ENCODE measurements around the gene NCL. TPM values are rescaled to one million over a fixed set of nuclear protein-coding genes. Genes with fewer than 3 reads are reported as not detected.

The NCL gene
- total RNA-seq, 1 experiment from 2014 or later = 608 TPM

DNA sequence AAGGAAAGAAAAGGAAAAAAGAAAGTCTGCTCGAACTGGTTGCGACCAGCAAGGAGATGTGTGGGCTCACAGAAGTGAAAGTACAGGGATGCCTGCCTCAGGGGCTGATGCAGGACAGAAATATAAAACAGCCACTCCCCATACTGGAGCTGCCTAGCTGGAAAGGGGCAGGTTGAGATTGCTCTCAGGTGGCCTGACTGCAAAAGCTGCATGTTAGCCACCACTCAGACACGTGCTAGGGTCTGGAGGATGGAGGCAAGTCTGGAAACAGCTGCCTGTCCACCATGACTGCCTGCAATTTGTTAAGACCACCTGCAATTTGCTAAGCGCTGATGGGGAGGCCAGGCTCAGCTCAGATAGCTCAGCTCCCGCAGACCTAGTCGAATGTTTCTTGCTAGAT lies 50.8 kb downstream of the NCL start:
- Mint-ChIP-seq H3K4me3 (ENCODE audit: unreplicated experiment) (no peak overlapping the region), H3K27me3 (ENCODE audit: insufficient read depth, unreplicated experiment) (no peaks in the 10 kb centered on the region), H3K36me3 (ENCODE audit: insufficient read depth, unreplicated experiment) (no peaks in the 10 kb centered on the region), H3K27ac (ENCODE audit: unreplicated experiment) (peak overlapping the region; percentile 19), H3K4me1 (ENCODE audit: low read depth, unreplicated experiment) (peaks cover 6% of the 10 kb centered on the region), H3K9me3 (ENCODE audit: unreplicated experiment) (no peaks in the 10 kb centered on the region)
- intact Hi-C loops (cut with micrococcal nuclease; ENCODE audit: unreplicated experiment) = loop anchor here (5.0 kb wide), 1 partner anchor 39 kb away; no protein-coding TSS in a partner anchor
- Histone ChIP-seq H3K4me3 (ENCODE audit: low read depth, low read length) (no peak overlapping the region), H3K9me3 (peaks cover 4% of the 10 kb centered on the region; the same call in 1 of the 2 replicates), H3K27me3 (replicated peaks; ENCODE audit: control insufficient read depth, insufficient read depth, low read length) (no peaks in the 10 kb centered on the region), H3K36me3 (ENCODE audit: control insufficient read depth, insufficient read depth, low read length) (no peaks in the 10 kb centered on the region), H3K4me1 (peaks cover 12% of the 10 kb centered on the region)
- ChIA-PET CTCF (interaction anchor here (0.9 to 1.0 kb wide), 2 partner anchors 38 to 51 kb away, joined by 3 read pairs; partner anchors contain the start of gene NCL), POLR2A (no interaction called here)
- TF ChIP-seq, protein P1, sequence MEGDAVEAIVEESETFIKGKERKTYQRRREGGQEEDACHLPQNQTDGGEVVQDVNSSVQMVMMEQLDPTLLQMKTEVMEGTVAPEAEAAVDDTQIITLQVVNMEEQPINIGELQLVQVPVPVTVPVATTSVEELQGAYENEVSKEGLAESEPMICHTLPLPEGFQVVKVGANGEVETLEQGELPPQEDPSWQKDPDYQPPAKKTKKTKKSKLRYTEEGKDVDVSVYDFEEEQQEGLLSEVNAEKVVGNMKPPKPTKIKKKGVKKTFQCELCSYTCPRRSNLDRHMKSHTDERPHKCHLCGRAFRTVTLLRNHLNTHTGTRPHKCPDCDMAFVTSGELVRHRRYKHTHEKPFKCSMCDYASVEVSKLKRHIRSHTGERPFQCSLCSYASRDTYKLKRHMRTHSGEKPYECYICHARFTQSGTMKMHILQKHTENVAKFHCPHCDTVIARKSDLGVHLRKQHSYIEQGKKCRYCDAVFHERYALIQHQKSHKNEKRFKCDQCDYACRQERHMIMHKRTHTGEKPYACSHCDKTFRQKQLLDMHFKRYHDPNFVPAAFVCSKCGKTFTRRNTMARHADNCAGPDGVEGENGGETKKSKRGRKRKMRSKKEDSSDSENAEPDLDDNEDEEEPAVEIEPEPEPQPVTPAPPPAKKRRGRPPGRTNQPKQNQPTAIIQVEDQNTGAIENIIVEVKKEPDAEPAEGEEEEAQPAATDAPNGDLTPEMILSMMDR (IDR thresholded peaks at IDR 0.05; ENCODE audit: insufficient read depth in 1 of 2, low read depth in 1 of 2, low read length in 1 of 2, severe bottlenecking in 1 of 2, unreplicated experiment in 1 of 2) = no peak
- no TSS peak for BruUV-seq (replicated peaks)
- no peak for DNase-seq

DNA sequence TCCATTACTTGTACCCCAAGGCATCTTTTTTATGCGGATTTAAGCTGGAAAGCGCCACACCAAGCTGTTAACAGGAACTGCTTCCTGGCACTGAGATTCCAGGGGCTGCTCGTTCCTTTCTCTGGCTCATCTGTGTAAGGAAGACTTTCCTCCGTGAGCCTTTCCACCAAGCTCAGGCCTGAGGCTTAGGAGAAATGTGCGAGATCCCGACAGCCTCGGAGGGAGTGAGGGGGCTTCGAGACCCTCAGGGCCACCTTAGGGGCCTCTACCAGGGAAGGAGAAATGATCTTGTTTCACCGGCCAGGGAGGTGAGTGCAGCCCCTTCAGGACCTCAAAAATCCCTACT lies 51.7 kb downstream of the NCL start:
- Mint-ChIP-seq H3K27ac (ENCODE audit: unreplicated experiment) (no peak overlapping the region), H3K9me3 (ENCODE audit: unreplicated experiment) (no peaks in the 10 kb centered on the region), H3K4me1 (ENCODE audit: low read depth, unreplicated experiment) (peaks cover 6% of the 10 kb centered on the region), H3K36me3 (ENCODE audit: insufficient read depth, unreplicated experiment) (no peaks in the 10 kb centered on the region), H3K4me3 (ENCODE audit: unreplicated experiment) (no peak overlapping the region), H3K27me3 (ENCODE audit: insufficient read depth, unreplicated experiment) (no peaks in the 10 kb centered on the region)
- no TSS peak for BruUV-seq (replicated peaks)
- Histone ChIP-seq H3K27me3 (replicated peaks; ENCODE audit: control insufficient read depth, insufficient read depth, low read length) (no peaks in the 10 kb centered on the region), H3K4me1 (peaks cover 12% of the 10 kb centered on the region), H3K4me3 (ENCODE audit: low read depth, low read length) (no peak overlapping the region), H3K36me3 (ENCODE audit: control insufficient read depth, insufficient read depth, low read length) (no peaks in the 10 kb centered on the region), H3K9me3 (peaks cover 4% of the 10 kb centered on the region; the same call in 1 of the 2 replicates)
- TF ChIP-seq, protein P1 (IDR thresholded peaks at IDR 0.05; ENCODE audit: insufficient read depth in 1 of 2, low read depth in 1 of 2, low read length in 1 of 2, severe bottlenecking in 1 of 2, unreplicated experiment in 1 of 2) = no peak
- ChIA-PET CTCF (interaction anchor here (0.6 kb wide), 1 partner anchor 155 kb away, joined by 4 read pairs; no protein-coding TSS in a partner anchor), POLR2A (no interaction called here)
- no peak for DNase-seq
- intact Hi-C loops (cut with micrococcal nuclease; ENCODE audit: unreplicated experiment) = loop anchor here (5.0 kb wide), 1 partner anchor 40 kb away; no protein-coding TSS in a partner anchor

DNA sequence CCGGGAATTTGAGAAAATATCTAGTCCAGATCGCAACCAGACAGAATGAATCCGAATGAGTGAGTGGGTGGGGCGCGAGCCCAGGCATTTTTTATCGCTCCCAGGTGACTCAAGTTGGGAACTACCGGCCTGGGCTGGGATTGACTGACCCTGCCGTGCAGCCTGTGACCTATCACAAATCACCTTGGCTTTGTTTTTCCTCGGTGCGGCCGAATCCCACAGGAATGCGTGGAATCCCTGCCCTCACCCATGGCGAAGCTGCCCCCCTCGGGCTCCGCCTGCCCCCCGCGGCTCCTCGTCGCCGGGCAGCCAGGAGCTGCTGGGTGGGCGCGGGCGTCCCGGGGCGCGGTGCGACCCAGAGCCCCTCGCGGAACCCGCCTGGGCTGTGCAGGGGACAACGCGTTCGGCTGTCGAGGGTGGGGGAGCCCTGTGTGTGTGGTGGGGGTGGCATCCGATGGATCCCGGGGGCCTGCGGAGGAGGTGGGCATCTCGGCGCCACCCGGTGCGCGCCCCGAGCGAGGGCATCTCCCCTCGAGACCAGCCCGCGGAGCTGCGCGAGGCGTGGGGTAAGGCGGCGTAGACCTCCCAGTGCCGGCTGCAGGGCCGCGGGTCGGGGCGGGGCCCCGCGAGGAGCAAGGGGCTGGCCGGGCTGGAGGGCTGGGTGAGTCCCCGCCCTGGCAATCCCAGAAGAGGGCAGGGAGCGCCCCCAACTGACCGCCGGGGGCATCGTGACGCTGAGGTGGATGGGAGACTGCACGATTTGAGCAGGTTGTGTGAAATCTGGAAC lies 52.3 kb downstream of the NCL start:
- no peaks in the 10 kb centered on the region for H3K36me3 ChIP-seq (ENCODE audit: control insufficient read depth, insufficient read depth, low read length)
- BruUV-seq (replicated peaks) = no TSS peak
- H3K9me3 ChIP-seq = peaks cover 4% of the 10 kb centered on the region; the same call in 1 of the 2 replicates
- H3K9me3 Mint-ChIP-seq (ENCODE audit: unreplicated experiment) = no peaks in the 10 kb centered on the region
- peaks cover 12% of the 10 kb centered on the region for H3K4me1 ChIP-seq
- intact Hi-C loops (cut with micrococcal nuclease; ENCODE audit: unreplicated experiment) = loop anchor here (5.0 kb wide), 1 partner anchor 40 kb away; no protein-coding TSS in a partner anchor
- no peaks in the 10 kb centered on the region for H3K27me3 Mint-ChIP-seq (ENCODE audit: insufficient read depth, unreplicated experiment)
- ChIA-PET POLR2A (no interaction called here), CTCF (no interaction called here)
- no peaks in the 10 kb centered on the region for H3K36me3 Mint-ChIP-seq (ENCODE audit: insufficient read depth, unreplicated experiment)
- no peaks in the 10 kb centered on the region for H3K27me3 ChIP-seq (replicated peaks; ENCODE audit: control insufficient read depth, insufficient read depth, low read length)
- no peak overlapping the region for H3K4me3 ChIP-seq (ENCODE audit: low read depth, low read length)
- no peak for DNase-seq
- TF ChIP-seq, protein P1 (IDR thresholded peaks at IDR 0.05; ENCODE audit: insufficient read depth in 1 of 2, low read depth in 1 of 2, low read length in 1 of 2, severe bottlenecking in 1 of 2, unreplicated experiment in 1 of 2) = no peak
- H3K27ac Mint-ChIP-seq (ENCODE audit: unreplicated experiment) = no peak overlapping the region
- peaks cover 6% of the 10 kb centered on the region for H3K4me1 Mint-ChIP-seq (ENCODE audit: low read depth, unreplicated experiment)
- H3K4me3 Mint-ChIP-seq (ENCODE audit: unreplicated experiment) = no peak overlapping the region
